Stimulated activated CD4-positive, alpha-beta T cell treated with anti-CD3 and anti-CD28 coated beads, Interleukin-1b, Interleukin-23, amount 100 ng/mL, for 1 hour (primary cell): ENCODE data around the gene SHLD1.
A peak's percentile ranks its signal among the peaks of the same experiment; 100 is the strongest.
"Not testable (repeated sequence)": the region's sequence is repeated elsewhere in the genome, so short reads cannot be mapped to it uniquely, and the experiment has no call there.

Source experiments
- DNase-seq, 2 donors: peaks; one replicate each; pipeline ENCODE4 v3.0.0-alpha.2; 2020; ENCODE audit warnings: low read depth in 2 of 2

SHLD1 gene, protein sequence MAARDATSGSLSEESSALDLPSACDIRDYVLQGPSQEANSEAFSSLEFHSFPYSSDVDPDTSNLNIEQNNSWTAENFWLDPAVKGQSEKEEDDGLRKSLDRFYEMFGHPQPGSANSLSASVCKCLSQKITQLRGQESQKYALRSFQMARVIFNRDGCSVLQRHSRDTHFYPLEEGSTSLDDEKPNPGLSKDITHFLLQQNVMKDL

DNA sequence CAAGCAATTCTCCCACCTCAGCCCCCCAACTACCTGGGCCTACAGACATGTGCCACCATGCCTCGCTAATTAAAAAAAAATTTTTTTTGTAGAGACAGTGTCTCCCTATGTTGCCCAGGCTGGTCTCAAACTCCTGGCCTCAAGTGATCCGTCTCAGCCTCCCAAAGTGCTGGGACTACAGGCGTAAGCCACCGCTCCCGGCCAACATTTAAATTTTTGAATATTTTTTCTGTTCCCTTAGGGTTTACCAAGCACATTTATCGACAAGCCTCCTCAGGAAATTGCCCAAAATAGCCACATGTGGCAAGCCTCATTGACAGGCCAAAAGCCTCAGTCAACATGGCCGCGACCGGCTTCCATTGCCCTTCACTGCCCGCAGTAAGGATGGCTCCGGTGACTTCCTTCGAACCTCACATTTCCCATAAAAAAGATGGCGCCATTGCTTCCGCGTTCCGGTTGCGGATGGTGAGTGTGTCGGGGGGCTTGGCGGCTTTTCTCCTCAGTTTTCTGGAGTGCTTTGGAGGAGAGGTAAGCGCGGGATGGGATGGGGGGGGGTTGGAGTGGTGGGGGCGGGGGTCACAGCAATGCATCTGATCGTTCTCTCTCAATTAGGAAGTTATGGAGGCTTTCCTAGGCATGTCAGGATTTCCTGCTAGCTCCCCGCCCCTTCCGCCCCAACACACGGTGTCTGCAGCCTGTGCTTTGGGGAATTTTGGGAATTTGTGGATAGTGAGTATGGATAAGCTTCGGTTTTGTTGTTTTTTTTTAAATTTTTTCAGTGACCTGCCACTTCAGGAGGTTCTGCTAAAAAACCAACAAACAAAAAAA is at the start of gene SHLD1:
TSS of gene SHLD1 (plus strand) at position 450 of the 828 bp plus-strand sequence. CDS start 22,465 bp downstream, outside the sequence.
- peak; percentile 45 to 56 for DNase-seq

DNA sequence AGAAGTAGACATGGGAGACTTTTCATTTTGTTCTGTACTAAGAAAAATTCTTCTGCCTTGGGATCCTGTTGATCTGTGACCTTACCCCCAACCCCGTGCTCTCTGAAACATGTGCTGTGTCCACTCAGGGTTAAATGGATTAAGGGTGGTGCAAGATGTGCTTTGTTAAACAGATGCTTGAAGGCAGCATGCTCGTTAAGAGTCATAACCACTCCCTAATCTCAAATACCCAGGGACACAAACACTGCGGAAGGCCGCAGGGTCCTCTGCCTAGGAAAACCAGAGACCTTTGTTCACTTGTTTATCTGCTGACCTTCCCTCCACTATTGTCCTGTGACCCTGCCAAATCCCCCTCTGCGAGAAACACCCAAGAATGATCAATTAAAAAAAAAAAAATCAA is 47.9 kb upstream of the SHLD1 start:
- not testable (repeated sequence) for DNase-seq

DNA sequence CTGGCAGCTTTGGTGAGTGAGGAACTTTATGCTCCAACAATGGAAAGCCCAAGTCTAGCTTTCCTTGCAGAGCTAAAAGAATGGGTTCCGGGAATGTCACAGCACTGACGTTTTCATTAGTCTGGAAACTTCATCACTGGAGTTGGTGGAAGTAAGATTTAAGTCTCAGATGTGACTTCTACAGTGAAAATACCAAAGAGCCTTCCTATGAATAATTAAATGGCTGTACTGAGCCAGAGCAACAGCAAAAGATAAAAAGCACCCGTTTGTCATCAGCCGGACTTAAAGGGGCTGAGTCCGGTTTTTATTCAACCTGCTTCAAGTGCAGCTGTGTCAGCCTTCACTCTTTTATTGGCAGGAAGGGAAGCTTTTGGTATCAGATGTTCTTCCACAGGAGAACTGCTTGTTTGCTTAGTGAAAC is 46.5 kb upstream of the SHLD1 start:
- no peak for DNase-seq

DNA sequence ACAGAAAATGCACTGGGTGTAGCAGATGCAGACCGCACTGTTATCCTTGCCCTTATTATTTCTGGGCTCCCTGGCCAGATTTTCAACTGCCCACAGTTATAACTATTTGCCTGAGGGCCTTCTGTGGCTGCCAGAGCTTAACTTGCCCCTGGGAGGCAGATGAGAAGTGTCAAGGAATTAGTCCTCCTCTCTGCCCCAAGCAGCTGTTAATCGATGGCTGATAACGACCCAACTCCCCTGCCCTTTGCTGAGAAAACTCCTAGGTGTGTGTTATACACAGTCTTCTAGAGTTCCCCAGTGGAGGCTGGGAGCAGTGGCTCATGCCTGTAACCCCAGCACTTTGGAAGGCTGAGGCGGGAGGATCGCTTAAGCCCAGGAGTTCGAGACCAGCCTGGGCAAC is 44.4 kb upstream of the SHLD1 start:
- DNase-seq: no peak

DNA sequence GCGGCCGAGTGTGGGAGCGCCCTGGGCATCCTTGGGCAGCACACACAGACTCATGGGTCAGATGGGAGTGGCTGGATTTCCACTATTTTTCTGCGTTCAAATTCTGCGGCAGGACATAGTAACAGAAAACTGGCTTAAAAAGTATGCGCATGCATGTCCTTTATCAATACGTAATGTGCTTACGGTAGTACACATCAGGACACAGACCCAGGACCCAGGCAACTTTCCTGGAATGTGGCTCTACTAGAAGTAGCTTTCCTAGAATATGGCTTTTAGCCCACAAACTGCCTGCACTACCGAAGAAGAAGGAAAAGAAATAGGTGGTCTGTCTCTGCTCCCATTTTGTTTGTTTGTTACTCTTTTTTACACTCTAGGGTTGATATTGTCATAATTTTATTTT is 43.4 kb upstream of the SHLD1 start:
- DNase-seq: no peak

DNA sequence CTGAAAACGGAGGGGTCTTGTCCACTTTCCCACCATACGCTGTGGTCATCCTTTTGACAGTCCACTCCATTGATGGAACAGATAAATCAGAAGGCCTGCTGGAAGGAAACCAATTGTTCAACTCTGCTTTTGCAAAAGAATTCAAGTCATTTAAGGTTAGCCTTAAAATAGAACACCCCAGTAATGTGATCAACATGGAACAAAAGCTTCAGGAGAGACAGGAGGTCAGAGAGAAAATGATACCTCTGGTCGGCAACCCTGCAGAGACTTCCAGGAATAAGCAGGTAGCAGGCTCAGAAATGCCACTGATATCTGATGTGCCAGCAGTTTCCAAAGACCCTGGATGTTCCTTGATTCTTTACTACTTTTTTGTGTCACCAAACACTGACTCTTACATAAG is 39.6 kb upstream of the SHLD1 start:
- no peak for DNase-seq

DNA sequence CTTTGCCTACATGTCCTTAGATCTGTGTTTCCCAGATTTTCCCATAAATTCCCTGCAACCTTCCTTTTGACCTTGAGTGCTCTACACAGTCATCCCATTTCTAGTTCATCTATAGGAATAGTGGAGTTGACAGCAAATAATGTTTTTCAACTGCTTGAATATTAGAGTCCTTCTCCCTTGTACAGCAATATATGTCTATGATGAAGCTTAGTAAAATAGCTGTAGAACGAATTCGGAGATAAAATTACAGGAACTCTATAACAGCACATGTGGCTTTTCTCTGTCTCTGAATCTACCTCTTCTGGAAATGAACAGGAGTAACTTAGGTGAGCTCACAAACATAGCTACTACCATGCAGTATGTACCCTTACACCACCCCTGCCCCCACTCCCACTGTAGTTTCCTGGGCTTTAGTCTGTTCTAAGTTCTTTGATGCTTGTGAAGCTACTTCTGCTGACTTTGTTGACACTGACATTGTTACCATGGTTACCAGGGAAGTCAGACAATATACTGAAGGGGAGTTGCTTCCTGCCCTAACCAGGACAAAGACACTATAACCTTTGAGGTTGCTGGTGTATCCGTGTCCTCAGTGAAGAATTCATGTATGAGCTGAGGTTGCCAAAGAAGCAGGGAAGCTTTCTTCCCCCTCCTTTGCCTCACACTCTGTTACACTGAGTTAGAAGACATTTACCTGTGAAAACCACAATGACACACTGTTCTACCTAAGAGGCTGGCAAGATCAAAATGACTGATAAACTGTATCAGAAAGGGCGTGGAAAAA is 35.8 kb upstream of the SHLD1 start:
- DNase-seq: peak; percentile 10 to 57

DNA sequence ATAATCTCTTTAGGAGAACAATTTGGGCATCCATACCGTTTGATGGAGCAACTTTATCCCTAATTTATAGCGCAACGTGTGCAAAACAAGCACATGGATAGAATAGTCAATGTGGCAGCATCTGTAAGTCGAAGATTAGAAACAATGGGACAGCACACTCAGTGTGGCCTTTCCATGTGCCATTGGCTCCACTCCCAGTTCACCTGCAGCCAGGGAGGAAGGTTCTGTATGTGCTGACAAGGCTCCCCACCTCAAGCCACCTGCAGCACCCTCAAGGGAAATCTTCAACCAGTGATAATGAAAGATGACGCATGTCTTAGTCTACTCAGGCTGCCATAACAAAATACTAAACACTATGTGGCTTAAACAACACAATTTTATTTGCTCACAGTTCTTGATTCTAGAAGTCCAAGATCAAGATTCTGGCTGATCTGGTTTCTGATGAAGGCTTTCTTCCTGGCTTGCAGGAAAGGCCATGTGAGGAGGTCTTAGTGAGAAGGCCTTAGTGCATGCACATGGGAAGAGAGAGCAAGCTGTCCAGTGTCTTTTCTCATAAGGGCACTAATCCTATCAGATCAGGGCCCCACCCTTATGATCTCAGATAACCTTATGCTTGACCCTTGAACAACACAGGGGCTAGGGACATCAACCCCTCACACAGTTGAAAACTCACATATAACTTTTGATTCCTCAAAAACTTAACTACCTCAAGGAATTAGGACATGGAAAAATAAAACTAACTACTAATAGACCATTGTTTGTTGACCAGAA is 34.9 kb upstream of the SHLD1 start:
- DNase-seq: no peak

DNA sequence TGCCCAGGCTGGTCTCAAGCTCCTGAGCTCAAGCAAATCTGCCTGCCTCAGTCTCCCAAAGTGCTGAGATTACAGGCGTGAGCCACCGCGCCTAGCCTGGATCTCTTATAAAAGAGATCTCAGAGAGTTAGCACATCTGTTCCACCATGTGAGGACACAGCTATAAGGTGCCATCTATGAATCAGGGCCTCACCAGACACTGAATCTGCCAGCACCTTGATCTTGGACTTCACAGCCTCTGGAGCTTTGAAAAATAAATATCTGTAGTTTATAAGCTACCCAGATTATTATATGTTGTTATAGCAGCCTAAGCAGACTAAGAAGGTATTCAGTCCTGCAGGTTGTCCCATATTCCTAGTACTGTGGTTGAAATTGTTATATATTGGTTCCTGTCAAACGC is 33.2 kb upstream of the SHLD1 start:
- DNase-seq: no peak

DNA sequence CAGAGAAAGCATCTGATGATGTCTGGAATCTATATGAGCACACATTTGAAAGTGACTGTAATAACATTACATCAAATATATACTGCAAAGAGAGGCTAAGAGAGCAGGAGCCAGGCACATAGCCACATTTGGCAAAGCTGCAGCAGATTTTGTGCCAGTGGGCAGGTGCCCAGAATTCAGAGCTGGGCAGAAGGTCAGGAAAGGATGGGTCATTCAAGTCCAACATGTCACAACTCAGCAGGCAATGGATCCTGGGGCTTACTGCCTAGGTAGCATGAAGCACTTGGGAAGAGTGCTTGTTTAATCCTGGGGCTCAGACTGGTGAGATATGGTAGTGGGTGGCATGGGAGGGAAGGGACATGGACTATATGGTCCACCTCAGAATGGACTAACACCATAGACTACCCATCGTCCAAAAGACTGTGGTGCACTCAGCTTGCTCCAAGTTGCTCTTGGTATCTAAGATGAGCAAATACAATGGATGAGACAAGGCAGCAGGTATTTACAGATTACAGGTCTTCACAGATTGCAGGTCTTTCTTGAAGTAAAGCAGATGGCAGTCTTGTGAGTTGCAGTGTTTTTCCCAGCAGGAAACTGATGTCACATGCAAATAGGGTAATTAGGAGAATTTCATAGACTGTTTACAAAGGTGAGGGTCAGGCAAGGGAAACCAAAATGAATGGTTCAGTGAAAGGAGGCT is 31.2 kb upstream of the SHLD1 start:
- DNase-seq: no peak

DNA sequence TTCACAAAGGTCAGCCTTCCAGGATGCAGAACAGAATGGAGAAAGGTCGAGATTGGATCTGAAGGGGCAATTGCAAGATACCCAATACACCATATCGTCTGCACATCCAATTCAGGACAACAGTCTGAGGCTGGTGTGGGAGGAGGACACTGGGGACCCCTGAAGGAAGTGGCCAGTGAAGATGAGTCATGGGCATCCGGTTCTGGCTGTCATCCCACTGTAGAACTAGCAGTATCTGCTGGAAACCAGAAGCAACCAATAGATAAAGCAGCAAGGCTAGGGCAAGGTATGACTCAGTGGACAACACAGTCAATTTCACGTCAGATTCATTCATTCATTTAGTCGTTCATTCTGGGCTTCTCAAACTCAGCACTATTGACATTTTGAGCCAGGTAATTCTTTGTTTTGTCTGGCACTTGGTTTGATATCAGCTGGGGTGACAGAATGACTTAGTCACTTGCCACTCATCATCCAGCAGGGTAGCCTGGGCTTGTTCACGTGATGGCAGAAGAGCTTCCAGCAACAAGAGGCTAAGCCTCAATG is 30.3 kb upstream of the SHLD1 start:
- DNase-seq: no peak

DNA sequence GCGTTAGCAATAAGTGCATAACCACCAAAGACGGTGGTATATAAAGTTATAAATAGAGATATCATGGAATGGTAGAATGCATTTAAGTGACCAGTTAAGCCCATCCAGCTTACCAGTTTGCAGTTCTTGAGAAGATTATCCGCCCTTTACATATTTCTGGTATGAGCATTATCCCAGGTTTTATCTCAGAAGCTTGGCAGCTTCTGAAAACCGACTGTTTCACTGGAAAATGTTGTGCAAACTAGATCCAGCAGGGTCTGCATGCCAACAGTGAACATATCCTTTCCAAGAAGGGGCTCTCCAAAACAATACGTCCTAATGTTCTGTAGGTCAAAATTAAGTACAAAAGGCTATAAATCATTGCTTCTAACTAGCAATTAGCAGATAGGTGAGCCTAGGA is 29.5 kb upstream of the SHLD1 start:
- no peak for DNase-seq

DNA sequence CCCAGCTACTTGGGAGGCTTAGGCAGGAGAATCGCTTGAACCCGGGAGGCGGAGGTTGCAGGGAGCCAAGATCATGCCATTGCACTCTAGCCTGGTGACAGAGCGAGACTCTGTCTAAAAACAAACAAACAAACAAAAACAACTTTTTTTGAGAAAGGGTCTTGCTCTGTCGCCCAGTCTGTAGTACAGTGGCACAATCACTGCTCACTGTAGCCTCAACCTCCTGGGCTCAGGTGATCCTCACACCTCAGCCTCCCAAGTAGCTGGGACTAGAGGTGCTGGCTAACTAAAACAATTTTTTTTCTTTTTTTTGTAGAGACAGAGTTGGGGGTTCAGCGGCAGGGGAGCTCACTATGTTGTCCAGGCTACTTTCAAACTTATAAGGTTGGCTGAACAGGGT is 28.8 kb upstream of the SHLD1 start:
- not testable (repeated sequence) for DNase-seq

DNA sequence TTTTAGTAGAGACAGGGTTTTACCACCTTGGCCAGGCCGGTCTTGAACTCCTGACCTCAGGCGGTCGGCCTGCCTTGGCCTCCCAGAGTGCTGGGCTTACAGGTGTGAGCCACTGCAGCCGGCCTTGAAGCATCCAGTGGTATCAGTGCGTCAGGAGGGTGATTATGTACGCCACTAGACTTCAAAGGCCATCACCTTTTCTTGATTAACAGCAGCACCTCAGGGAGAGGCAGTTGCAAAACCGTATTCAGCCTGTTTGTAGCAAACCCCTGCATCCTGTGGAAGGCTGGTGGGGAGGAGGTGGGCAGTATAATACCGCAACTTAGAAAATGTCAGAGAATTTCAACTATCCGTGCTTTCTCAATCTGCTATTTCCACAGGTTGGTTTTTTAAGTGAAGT is 27.3 kb upstream of the SHLD1 start:
- DNase-seq: no peak

DNA sequence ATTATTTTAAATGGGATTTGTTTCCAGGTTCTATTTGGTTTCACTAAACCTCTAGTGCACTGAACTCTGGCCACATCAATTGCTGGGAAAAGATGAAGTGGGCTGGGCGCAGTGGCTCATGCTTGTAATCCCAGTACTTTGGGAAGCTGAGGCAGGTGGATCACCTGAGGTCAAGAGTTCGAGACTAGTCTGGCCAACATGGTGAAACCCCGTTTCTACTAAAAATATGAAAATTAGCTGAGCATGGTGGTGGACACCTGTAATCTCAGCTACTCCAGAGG is 25.1 kb upstream of the SHLD1 start:
- not testable (repeated sequence) for DNase-seq

DNA sequence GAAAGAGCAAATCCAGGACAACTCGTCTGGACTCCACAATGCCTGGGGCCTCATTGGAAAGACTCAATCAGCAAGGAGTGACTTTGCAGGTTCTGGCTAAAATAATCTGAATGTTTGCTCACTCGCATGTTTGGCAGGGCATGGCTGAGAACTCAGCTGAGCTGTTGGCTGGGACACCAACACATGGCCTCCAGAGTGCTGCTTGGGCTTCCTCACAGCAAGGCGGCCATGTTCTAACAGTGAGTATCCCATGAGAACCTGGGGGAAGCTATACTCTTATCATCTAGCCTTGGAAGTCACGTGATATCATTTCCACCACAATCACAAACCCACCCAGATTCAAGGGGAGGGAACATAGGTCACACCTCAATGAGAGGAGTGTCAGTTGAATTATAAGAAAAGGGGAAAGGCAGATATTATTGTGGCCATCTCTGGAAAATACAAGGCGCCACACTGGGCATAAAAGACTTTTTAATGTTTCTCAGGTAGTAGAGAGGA is 23.1 kb upstream of the SHLD1 start:
- DNase-seq: no peak

DNA sequence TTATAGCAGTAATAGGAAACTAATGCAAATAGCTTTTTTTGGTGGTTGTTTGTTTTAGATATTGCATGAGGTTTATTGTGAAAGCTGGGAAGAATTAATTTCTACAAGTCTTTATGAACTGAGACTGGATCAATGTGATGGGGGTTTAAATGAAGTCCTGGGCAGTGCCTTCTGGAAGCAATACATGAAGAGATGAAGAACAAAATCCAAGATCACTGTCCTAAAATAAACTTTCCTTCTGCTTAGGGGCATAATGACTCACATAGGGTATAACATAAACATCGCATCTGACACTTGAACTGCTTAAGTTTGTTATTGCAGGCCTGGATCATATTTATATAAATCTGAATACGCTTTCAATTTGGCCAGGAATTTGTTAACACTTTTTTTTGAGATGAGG is 20.9 kb upstream of the SHLD1 start:
- no peak for DNase-seq

DNA sequence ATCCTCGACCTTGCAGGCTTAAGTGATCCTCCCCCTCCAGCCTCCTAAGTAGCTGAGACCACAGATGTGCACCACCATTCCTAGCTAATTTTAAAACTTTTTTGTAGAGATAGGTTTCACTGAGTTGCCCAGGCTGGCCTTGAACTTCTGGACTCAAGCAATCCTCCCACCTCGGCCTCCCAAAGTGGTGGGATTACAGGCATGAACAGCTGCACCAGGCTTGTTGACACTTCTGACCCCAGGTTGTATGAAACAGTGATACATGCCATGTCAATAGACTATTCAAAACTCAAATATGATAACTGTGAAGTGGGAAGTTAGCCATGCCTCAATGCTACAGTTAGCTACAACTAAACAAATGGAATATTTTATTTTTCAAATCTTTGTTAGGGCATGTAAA is 20.1 kb upstream of the SHLD1 start:
- DNase-seq: no peak

DNA sequence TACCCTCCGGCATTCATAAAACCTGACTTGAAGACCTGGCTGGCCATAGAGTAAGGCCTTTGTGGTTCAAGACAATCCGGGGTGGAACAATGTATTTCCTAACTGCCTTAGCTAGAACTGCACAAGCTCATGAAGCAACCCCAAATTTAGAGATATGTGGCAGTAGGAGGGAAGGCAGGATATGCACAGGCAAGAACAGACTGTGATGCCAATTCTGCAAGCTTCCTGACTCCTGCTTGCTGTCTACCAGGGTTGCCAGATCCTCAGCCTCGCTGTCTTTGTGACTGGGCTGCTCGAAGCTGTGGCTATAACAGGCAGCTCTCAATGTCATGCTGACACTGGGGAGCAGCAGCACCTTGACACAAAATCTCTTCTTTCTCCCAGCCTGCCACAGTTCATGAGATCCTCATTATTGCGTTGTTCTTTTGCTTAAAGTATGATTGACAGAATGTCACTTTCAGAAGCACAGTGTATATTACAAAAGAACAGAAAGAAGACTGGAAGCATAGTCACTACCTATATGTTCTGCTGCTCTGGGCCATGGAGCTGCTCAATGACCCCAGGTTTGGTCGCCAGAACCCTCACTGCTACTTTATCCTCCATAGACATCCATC is 18.3 kb upstream of the SHLD1 start:
- no peak for DNase-seq

DNA sequence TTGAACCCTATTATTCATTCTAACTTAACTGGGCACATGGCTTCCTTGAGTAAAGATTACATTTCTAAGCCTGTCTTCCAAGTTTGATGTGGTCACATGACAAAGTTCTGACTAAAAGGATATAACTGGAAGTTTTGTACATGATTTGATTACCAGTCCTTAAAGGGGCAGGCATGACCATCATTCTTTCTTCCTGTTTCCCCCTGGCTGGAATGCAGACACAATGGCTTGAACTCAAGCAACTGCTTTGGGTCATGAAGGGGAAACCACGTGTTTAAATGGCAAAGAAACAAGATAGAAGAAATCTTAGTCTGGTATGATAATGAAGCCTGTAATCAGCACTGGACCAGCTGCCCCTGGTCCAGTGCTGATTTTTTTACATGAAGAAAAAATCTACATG is 15.6 kb upstream of the SHLD1 start:
- no peak for DNase-seq
